GM21528 (cell line): ENCODE results near the gene RAB40C.

Experiments used
- ATAC-seq: cut with Tn5 transposase; IDR thresholded peaks from one replicate; pipeline ENCODE4 v1.9.1; 2021; ENCODE audit warnings: mild to moderate bottlenecking, moderate library complexity; ENCODE audit not compliant: unreplicated experiment, low FRiP score

The RAB40C gene

GRCh38 chr16:676913-677312, 87.0 kb downstream of the RAB40C start:
- no peak for ATAC-seq

DNA sequence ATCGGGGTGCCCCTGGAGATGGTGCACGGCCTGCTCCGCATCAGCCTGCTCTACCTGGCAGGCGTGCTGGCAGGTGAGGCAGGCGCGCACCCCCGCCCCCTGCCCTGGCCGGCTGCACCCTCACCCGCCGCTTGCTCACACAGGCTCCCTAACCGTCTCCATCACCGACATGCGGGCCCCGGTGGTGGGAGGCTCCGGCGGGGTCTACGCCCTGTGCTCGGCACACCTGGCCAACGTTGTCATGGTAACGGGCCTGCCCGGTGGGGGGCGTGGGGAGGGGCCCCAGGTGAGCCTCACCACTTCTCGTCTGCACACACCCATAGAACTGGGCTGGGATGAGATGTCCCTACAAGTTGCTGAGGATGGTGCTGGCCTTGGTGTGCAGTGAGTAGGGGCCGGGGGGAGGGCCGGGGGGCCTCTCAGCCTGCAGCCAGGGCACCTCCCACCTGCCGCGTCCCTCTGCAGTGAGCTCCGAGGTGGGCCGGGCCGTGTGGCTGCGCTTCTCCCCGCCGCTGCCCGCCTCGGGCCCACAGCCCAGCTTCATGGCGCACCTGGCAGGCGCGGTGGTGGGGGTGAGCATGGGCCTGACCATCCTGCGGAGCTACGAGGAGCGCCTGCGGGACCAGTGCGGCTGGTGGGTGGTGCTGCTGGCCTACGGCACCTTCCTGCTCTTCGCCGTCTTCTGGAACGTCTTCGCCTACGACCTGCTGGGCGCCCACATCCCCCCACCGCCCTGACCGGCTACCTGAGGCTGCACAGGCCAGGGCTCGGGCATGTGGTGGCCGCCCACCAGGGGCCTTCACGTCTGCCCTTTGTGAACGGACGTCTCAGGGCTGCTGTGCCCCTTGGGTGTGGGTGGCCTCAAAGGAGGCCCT, 87.7 kb downstream of the RAB40C start:
- ATAC-seq: no peak

- no peak for ATAC-seq
These were observed 88.5 kb downstream of the RAB40C start for GRCh38 chr16:678209-678857.
